B cell (primary cell): Measurements from ENCODE around the gene PARVB. TPM values are rescaled to one million over a fixed set of nuclear protein-coding genes. Genes with fewer than 3 reads are reported as not detected.

Experiments
- ATAC-seq: fragments of 200-7000 bp; cut with Tn5 transposase; one replicate; pipeline ENCODE4 v1.10.0; 2021; ENCODE audit warnings: low read depth, mild to moderate bottlenecking, moderate number of reproducible peaks, moderate library complexity
- CTCF ChIA-PET: fragments of 350-600 bp; sonication (Branson Sonifier 250); formaldehyde crosslinking; loops from one replicate; lab custom pipeline; 2021; ENCODE audit warnings: antibody characterized with exemption, inconsistent platforms; lab: Charles Lee
- POLR2A ChIA-PET: fragments of 350-600 bp; sonication (Branson Sonifier 250); formaldehyde crosslinking; loops from one replicate; lab custom pipeline; 2021; ENCODE audit warnings: antibody characterized with exemption; lab: Charles Lee
- DNase-seq: peaks from one replicate; pipeline ENCODE4 v3.0.0; 2013
- H2AFZ ChIP-seq: 2 replicates; pipeline ENCODE4 v1.6.1; 2012; ENCODE audit warnings: mild to moderate bottlenecking, low read depth, low read length; ENCODE audit not compliant: insufficient read depth, poor library complexity, severe bottlenecking
- H3K27ac ChIP-seq, 2 donors: 1 replicate in 1 of 2; 2 replicates in 1 of 2; pipeline ENCODE4 v1.5.1; 2012 to 2013; ENCODE audit warnings: low read length in 2 of 2, mild to moderate bottlenecking in 2 of 2, moderate library complexity in 1 of 2
- H3K27me3 ChIP-seq, 4 experiments: fragments of 200-600 bp in 1 of 4; sonication (generic) in 1 of 4; replicated peaks in 1 of 4; 1 replicate in 2 of 4; 2 replicates in 2 of 4; pipeline versions ENCODE4 v1.6.1 to v1.7.0; 2013 to 2016; ENCODE audit warnings: low read length in 3 of 4, mild to moderate bottlenecking in 2 of 4, mixed read lengths in 1 of 4, moderate library complexity in 1 of 4; ENCODE audit not compliant: insufficient read depth in 4 of 4, control insufficient read depth in 3 of 4; ENCODE audit errors: control extremely low read depth in 1 of 4
- H3K36me3 ChIP-seq, 2 experiments: replicated peaks in 1 of 2; 1 replicate in 1 of 2; 2 replicates in 1 of 2; pipeline versions ENCODE4 v1.6.1 to v1.7.1; 2013; ENCODE audit warnings: low read length in 1 of 2; ENCODE audit not compliant: insufficient read depth in 2 of 2, control insufficient read depth in 1 of 2; ENCODE audit errors: control extremely low read depth in 1 of 2, extremely low read depth in 1 of 2
- H3K4me1 ChIP-seq, 2 donors: fragments of 200-600 bp in 1 of 2; sonication (generic) in 1 of 2; 1 replicate in 1 of 2; 2 replicates in 1 of 2; pipeline versions ENCODE4 v1.5.1 to v1.6.1; 2013 to 2017; ENCODE audit warnings: low read length in 2 of 2; ENCODE audit not compliant: control insufficient read depth in 2 of 2, insufficient read depth in 2 of 2
- H3K4me2 ChIP-seq: replicated peaks from 2 replicates; pipeline ENCODE3; 2012; ENCODE audit warnings: mild to moderate bottlenecking, low read depth, low read length; ENCODE audit not compliant: poor library complexity, severe bottlenecking
- H3K4me3 ChIP-seq, 5 experiments: fragments of 200-600 bp in 1 of 5; sonication (generic) in 1 of 5; 1 replicate in 3 of 5; 2 replicates in 2 of 5; pipeline versions ENCODE4 v1.5.1 to v1.7.0; 2011 to 2016; ENCODE audit warnings: low read length in 4 of 5, mild to moderate bottlenecking in 4 of 5, low read depth in 2 of 5, control low read depth in 1 of 5, moderate library complexity in 1 of 5; ENCODE audit not compliant: insufficient read depth in 1 of 5; ENCODE audit errors: control extremely low read depth in 1 of 5, extremely low read depth in 1 of 5
- H3K79me2 ChIP-seq: fragments of 200-600 bp; sonication (generic); one replicate; pipeline ENCODE4 v1.6.0; 2016; ENCODE audit warnings: low read length; ENCODE audit not compliant: control insufficient read depth, insufficient read depth
- H3K9ac ChIP-seq: fragments of 200-600 bp; sonication (generic); 2 replicates; pipeline ENCODE4 v1.6.1; 2017; ENCODE audit warnings: mild to moderate bottlenecking, low read length, moderate library complexity
- H3K9me3 ChIP-seq, 3 donors: one replicate each; pipeline versions ENCODE4 v1.6.1 to v1.7.1; 2013; ENCODE audit warnings: low read length in 2 of 3; ENCODE audit not compliant: control insufficient read depth in 2 of 3, insufficient read depth in 1 of 3; ENCODE audit errors: control extremely low read depth in 1 of 3
- H4K20me1 ChIP-seq: 2 replicates; pipeline ENCODE4 v1.6.0; 2012; ENCODE audit warnings: mild to moderate bottlenecking, low read length; ENCODE audit not compliant: insufficient read depth, control insufficient read depth, poor library complexity, severe bottlenecking
- H3K27ac Mint-ChIP-seq: one replicate; pipeline ENCODE4 v1.8.0; 2021; ENCODE audit warnings: mixed read lengths
- H3K27me3 Mint-ChIP-seq: one replicate; pipeline ENCODE4 v1.8.0; 2021; ENCODE audit warnings: mixed read lengths
- H3K4me1 Mint-ChIP-seq: one replicate; pipeline ENCODE4 v1.8.0; 2021; ENCODE audit warnings: mixed read lengths
- H3K4me3 Mint-ChIP-seq: one replicate; pipeline ENCODE4 v1.8.0; 2021; ENCODE audit warnings: mixed read lengths
- H3K9me3 Mint-ChIP-seq: one replicate; pipeline ENCODE4 v1.8.0; 2022; ENCODE audit warnings: mixed read lengths; ENCODE audit not compliant: insufficient read depth
- CTCF ChIP-seq: fragments of 200-600 bp; IDR thresholded peaks from one replicate; pipeline ENCODE4 v1.8.0; 2022; ENCODE audit warnings: antibody characterized with exemption, mild to moderate bottlenecking
- EZH2 ChIP-seq: IDR thresholded peaks from 2 replicates; pipeline ENCODE4 v1.6.1; 2012; ENCODE audit warnings: borderline replicate concordance, low read depth, mild to moderate bottlenecking, moderate library complexity, low read length; ENCODE audit not compliant: insufficient read depth, poor library complexity, severe bottlenecking
- WGBS: methylation state at CpG from one replicate; pipeline ENCODE4 v1.1.5; 2013; ENCODE audit warnings: missing lambda C conversion rate; ENCODE audit not compliant: insufficient coverage; 5-methylcytosine and 5-hydroxymethylcytosine counted together
- intact Hi-C: fragments of 100-400 bp; cut with micrococcal nuclease; formaldehyde crosslinking; loops from one replicate; pipeline ENCODE4 v1.10.0; 2022
- polyA plus RNA-seq: library from polyadenylated mRNA; depleted of rRNA; stranded (reverse); fragments of >200 nt; gene quantifications from 2 replicates; pipeline ENCODE4 v1.2.3, GENCODE V29; 2012
- total RNA-seq, 2 donors: library from RNA; stranded (reverse); fragments of 120-200 nt in 1 of 2; gene quantifications; 1 replicate in 1 of 2; 2 replicates in 1 of 2; pipeline versions ENCODE4 v1.2.3 to v1.2.4, GENCODE V29; 2013 to 2022

PARVB gene
- total and polyA plus RNA-seq, 2 donors (not counting 1 experiment from before 2014, with no cell fraction given) = 48.0 to 49.4 TPM

- ChIA-PET POLR2A (no interaction called here), CTCF (no interaction called here)
- Histone ChIP-seq H3K9me3 (no peaks in the 10 kb centered on the region), H3K27ac (no peak overlapping the region), H4K20me1 (peaks cover 21% of the 10 kb centered on the region), H3K4me3 (no peak overlapping the region), H3K27me3 (no peaks in the 10 kb centered on the region), H3K79me2 (peaks cover 81% of the 10 kb centered on the region), H3K36me3 (peaks cover 0 to 43% of the 10 kb centered on the region in 2 experiments), H3K9ac (no peak overlapping the region), H3K4me2 (peak overlapping the region; percentile 93), H2AFZ (no peak overlapping the region), H3K4me1 (peaks cover 23 to 49% of the 10 kb centered on the region in 2 donors)
- Mint-ChIP-seq H3K4me1 (peaks cover 47% of the 10 kb centered on the region), H3K4me3 (peak overlapping the region; percentile 94), H3K27me3 (no peaks in the 10 kb centered on the region), H3K27ac (peak overlapping the region; percentile 68), H3K9me3 (no peaks in the 10 kb centered on the region)
- TF ChIP-seq CTCF (no peak), EZH2 (no peak)
- intact Hi-C loops = loop anchor here (5.0 kb wide), 3 partner anchors 227 to 372 kb away; partner anchors contain the start of genes EFCAB6, RTL6 and SAMM50
- WGBS = 90% methylated on average over 1 of the region's 4 CpGs
- DNase-seq (no peak), ATAC-seq (no peak)
Observed at GRCh38 chr22:44184006-44184405, 159.9 kb downstream of the PARVB start.

- TF ChIP-seq EZH2 (no peak), CTCF (no peak)
- Histone ChIP-seq H3K79me2 (peaks cover 78% of the 10 kb centered on the region), H3K36me3 (peaks cover 0 to 43% of the 10 kb centered on the region in 2 experiments), H2AFZ (no peak overlapping the region), H3K27me3 (no peaks in the 10 kb centered on the region), H3K9ac (no peak overlapping the region), H4K20me1 (peaks cover 27% of the 10 kb centered on the region), H3K4me3 (no peak overlapping the region), H3K4me2 (no peak overlapping the region), H3K27ac (peak overlapping the region in 1 of 2 donors; percentile 43), H3K4me1 (peaks cover 23 to 54% of the 10 kb centered on the region in 2 donors), H3K9me3 (no peaks in the 10 kb centered on the region)
- Mint-ChIP-seq H3K4me1 (peaks cover 55% of the 10 kb centered on the region), H3K9me3 (no peaks in the 10 kb centered on the region), H3K27me3 (no peaks in the 10 kb centered on the region), H3K27ac (peak overlapping the region; percentile 68), H3K4me3 (no peak overlapping the region)
- no peak for DNase-seq
- ChIA-PET CTCF (no interaction called here), POLR2A (no interaction called here)
- WGBS = 95% methylated on average over 15 of the region's 16 CpGs
- intact Hi-C loops = no loop called here
- no peak for ATAC-seq
Observed at GRCh38 chr22:44185237-44186120, 161.4 kb downstream of the PARVB start.
